ENCODE data around the gene MYOT.

GRCh38 chr5:137826067-137826466 is 41.6 kb upstream of the MYOT start:
- no peak for TF ChIP-seq ARNTL (CRISPR knock-in tag; IDR thresholded peaks at IDR 0.05; ENCODE audit: borderline replicate concordance, low read depth)
- TF ChIP-seq, protein P1, sequence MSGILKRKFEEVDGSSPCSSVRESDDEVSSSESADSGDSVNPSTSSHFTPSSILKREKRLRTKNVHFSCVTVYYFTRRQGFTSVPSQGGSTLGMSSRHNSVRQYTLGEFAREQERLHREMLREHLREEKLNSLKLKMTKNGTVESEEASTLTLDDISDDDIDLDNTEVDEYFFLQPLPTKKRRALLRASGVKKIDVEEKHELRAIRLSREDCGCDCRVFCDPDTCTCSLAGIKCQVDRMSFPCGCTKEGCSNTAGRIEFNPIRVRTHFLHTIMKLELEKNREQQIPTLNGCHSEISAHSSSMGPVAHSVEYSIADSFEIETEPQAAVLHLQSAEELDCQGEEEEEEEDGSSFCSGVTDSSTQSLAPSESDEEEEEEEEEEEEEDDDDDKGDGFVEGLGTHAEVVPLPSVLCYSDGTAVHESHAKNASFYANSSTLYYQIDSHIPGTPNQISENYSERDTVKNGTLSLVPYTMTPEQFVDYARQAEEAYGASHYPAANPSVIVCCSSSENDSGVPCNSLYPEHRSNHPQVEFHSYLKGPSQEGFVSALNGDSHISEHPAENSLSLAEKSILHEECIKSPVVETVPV (CRISPR knock-in tag; IDR thresholded peaks at IDR 0.05) = no peak
- peak; percentile 95 for TF ChIP-seq ZFP30 (CRISPR knock-in tag; IDR thresholded peaks at IDR 0.05)
- no peak for TF ChIP-seq ZFP3 (CRISPR knock-in tag; IDR thresholded peaks at IDR 0.05)
- TF ChIP-seq RARB (CRISPR knock-in tag; IDR thresholded peaks at IDR 0.05) = no peak
- no peak for TF ChIP-seq ISL1 (CRISPR knock-in tag; IDR thresholded peaks at IDR 0.05)
- TF ChIP-seq ZNF8 (CRISPR knock-in tag; IDR thresholded peaks at IDR 0.05) = no peak
- no peak for TF ChIP-seq CREB5 (CRISPR knock-in tag; IDR thresholded peaks at IDR 0.05; ENCODE audit: low read depth)
- no peak for TF ChIP-seq GLIS3 (CRISPR knock-in tag; IDR thresholded peaks at IDR 0.05)
- TF ChIP-seq, protein P2, sequence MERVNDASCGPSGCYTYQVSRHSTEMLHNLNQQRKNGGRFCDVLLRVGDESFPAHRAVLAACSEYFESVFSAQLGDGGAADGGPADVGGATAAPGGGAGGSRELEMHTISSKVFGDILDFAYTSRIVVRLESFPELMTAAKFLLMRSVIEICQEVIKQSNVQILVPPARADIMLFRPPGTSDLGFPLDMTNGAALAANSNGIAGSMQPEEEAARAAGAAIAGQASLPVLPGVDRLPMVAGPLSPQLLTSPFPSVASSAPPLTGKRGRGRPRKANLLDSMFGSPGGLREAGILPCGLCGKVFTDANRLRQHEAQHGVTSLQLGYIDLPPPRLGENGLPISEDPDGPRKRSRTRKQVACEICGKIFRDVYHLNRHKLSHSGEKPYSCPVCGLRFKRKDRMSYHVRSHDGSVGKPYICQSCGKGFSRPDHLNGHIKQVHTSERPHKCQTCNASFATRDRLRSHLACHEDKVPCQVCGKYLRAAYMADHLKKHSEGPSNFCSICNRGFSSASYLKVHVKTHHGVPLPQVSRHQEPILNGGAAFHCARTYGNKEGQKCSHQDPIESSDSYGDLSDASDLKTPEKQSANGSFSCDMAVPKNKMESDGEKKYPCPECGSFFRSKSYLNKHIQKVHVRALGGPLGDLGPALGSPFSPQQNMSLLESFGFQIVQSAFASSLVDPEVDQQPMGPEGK (CRISPR knock-in tag; IDR thresholded peaks at IDR 0.05; ENCODE audit: borderline replicate concordance) = no peak
- TF ChIP-seq OSR1 (CRISPR knock-in tag; IDR thresholded peaks at IDR 0.05) = no peak
- TF ChIP-seq TCF4 (CRISPR knock-in tag; IDR thresholded peaks at IDR 0.05; ENCODE audit: borderline replicate concordance) = no peak

Data from SK-N-SH treated with all-trans-retinoic acid at 6 μM for 48 hours (cell line).